PC-3 (cell line): ENCODE results near the gene DPPA2. TPM values are rescaled to one million over a fixed set of nuclear protein-coding genes. Genes with fewer than 3 reads are reported as not detected.

Experiments
- ATAC-seq: fragments of 200-7000 bp; cut with Tn5 transposase; 2 replicates; pipeline ENCODE4 v1.9.1; 2020; ENCODE audit warnings: mild to moderate bottlenecking, moderate library complexity
- BruUV-seq: library from RNA; stranded (reverse); fragments of 400-500 nt; replicated peaks from 2 replicates; lab custom pipeline; 2021; lab: Mats Ljungman, UMichigan
- CTCF ChIA-PET: fragments of 300-600 bp; sonication (Branson Sonifier 250); formaldehyde crosslinking; loops from one replicate; lab custom pipeline; 2022; ENCODE audit warnings: antibody characterized with exemption; lab: Charles Lee
- POLR2A ChIA-PET: fragments of 300-600 bp; sonication (Branson Sonifier 250); formaldehyde crosslinking; loops from one replicate; lab custom pipeline; 2022; ENCODE audit warnings: antibody characterized with exemption; ENCODE audit not compliant: unreplicated experiment; lab: Charles Lee
- DNase-seq: peaks from one replicate; pipeline ENCODE4 v3.0.0-alpha.2; 2015
- H2AFZ ChIP-seq: fragments of 300-600 bp; sonication (generic); 2 replicates; pipeline ENCODE4 v1.6.0; 2016; ENCODE audit warnings: antibody characterized with exemption, low read length
- H3F3A ChIP-seq: fragments of 300-600 bp; sonication (generic); one replicate; pipeline ENCODE4 v1.6.0; 2017; ENCODE audit warnings: antibody characterized with exemption, low read length, control low read depth, mild to moderate bottlenecking; ENCODE audit not compliant: unreplicated experiment
- H3K27ac ChIP-seq: fragments of 300-600 bp; sonication (generic); 2 replicates; pipeline ENCODE4 v1.5.1; 2016; ENCODE audit warnings: mild to moderate bottlenecking, low read length
- H3K27me3 ChIP-seq: fragments of 300-600 bp; sonication (generic); 2 replicates; pipeline ENCODE4 v1.6.1; 2016; ENCODE audit warnings: low read length, mixed read lengths
- H3K36me3 ChIP-seq: fragments of 300-600 bp; sonication (generic); 2 replicates; pipeline ENCODE4 v1.6.1; 2016; ENCODE audit warnings: low read depth, mixed run types, low read length, mixed read lengths
- H3K4me1 ChIP-seq: fragments of 300-600 bp; sonication (generic); 2 replicates; pipeline ENCODE4 v1.5.1; 2016; ENCODE audit warnings: low read length; ENCODE audit not compliant: insufficient read depth
- H3K4me2 ChIP-seq: fragments of 300-600 bp; sonication (generic); 2 replicates; pipeline ENCODE4 v1.6.0; 2016; ENCODE audit warnings: low read length
- H3K4me3 ChIP-seq: fragments of 300-600 bp; sonication (generic); 2 replicates; pipeline ENCODE4 v1.5.1; 2016; ENCODE audit warnings: mild to moderate bottlenecking, low read length, mixed read lengths
- H3K79me2 ChIP-seq: fragments of 300-600 bp; sonication (generic); 2 replicates; pipeline ENCODE4 v1.6.1; 2017; ENCODE audit warnings: low read length, mixed read lengths
- H3K9ac ChIP-seq: fragments of 300-600 bp; sonication (generic); 2 replicates; pipeline ENCODE4 v1.6.0; 2016; ENCODE audit warnings: mild to moderate bottlenecking, low read length
- H3K9me2 ChIP-seq: fragments of 300-600 bp; sonication (generic); replicated peaks from 2 replicates; pipeline ENCODE4 v1.6.1; 2016; ENCODE audit warnings: mixed run types, low read length, mixed read lengths
- H3K9me3 ChIP-seq: fragments of 300-600 bp; sonication (generic); 2 replicates; pipeline ENCODE4 v1.6.1; 2016; ENCODE audit warnings: low read length, mixed read lengths
- H4K20me1 ChIP-seq: fragments of 300-600 bp; sonication (generic); 2 replicates; pipeline ENCODE4 v1.6.1; 2016; ENCODE audit warnings: low read length, mixed read lengths
- EZH2 ChIP-seq: fragments of 300-600 bp; sonication (generic); IDR thresholded peaks from one replicate; pipeline ENCODE4 v1.6.1; 2017; ENCODE audit warnings: antibody characterized with exemption, mild to moderate bottlenecking, low read length; ENCODE audit not compliant: unreplicated experiment
- EZH2phosphoT487 ChIP-seq: fragments of 300-600 bp; sonication (generic); IDR thresholded peaks from 2 replicates; pipeline ENCODE4 v1.6.1; 2018; ENCODE audit warnings: mild to moderate bottlenecking, antibody characterized with exemption, low read length, borderline replicate concordance
- intact Hi-C: fragments of 100-400 bp; cut with micrococcal nuclease; formaldehyde crosslinking; loops from 2 replicates; pipeline ENCODE4 v1.9.0; 2023
- total RNA-seq: library from RNA; depleted of rRNA; stranded (reverse); fragments of >200 nt; gene quantifications from 2 replicates; pipeline ENCODE4 v1.2.3, GENCODE V29; 2014
- TF ChIP-seq, protein P1 (sequence below): fragments of 300-600 bp; sonication (generic); conservative IDR thresholded peaks from 2 replicates; pipeline ENCODE4 v1.5.1; 2017; ENCODE audit warnings: antibody characterized with exemption, low read depth, mild to moderate bottlenecking, low read length

The DPPA2 gene
- total RNA-seq, 1 experiment from 2014 or later: not detected

DNA sequence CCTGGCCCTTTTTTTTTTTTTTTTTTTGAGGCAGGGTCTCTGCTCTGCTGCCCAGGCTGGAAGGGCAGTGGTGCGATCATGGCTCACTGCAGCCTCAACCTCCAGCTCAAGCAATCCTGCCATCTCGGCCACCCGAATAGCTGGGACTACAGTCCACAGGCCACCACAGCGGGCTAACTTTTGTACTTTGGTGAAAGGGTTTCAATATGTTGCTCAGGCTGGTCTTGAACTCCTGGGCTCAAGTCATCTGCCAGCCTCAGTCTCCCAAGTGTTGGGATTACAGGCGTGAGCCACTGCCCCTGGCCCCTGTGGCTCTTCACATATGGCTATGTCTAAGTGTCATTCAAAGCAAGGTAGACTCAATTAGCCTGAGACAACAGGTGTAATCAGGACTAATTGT, 8.8 kb upstream of the DPPA2 start:
- Histone ChIP-seq H3K9me3 (no peaks in the 10 kb centered on the region), H3K4me2 (no peak overlapping the region), H2AFZ (no peak overlapping the region), H3K27ac (no peak overlapping the region), H3K9ac (no peak overlapping the region), H3K79me2 (no peaks in the 10 kb centered on the region), H3F3A (no peaks in the 10 kb centered on the region), H3K4me3 (no peak overlapping the region), H3K4me1 (no peaks in the 10 kb centered on the region), H3K36me3 (no peaks in the 10 kb centered on the region), H3K9me2 (no peaks in the 10 kb centered on the region), H4K20me1 (no peaks in the 10 kb centered on the region), H3K27me3 (peaks cover 42% of the 10 kb centered on the region)
- TF ChIP-seq, protein P1, sequence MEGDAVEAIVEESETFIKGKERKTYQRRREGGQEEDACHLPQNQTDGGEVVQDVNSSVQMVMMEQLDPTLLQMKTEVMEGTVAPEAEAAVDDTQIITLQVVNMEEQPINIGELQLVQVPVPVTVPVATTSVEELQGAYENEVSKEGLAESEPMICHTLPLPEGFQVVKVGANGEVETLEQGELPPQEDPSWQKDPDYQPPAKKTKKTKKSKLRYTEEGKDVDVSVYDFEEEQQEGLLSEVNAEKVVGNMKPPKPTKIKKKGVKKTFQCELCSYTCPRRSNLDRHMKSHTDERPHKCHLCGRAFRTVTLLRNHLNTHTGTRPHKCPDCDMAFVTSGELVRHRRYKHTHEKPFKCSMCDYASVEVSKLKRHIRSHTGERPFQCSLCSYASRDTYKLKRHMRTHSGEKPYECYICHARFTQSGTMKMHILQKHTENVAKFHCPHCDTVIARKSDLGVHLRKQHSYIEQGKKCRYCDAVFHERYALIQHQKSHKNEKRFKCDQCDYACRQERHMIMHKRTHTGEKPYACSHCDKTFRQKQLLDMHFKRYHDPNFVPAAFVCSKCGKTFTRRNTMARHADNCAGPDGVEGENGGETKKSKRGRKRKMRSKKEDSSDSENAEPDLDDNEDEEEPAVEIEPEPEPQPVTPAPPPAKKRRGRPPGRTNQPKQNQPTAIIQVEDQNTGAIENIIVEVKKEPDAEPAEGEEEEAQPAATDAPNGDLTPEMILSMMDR: no peak
- TF ChIP-seq EZH2phosphoT487: no peak
- no peak for TF ChIP-seq EZH2
- no TSS peak for BruUV-seq
- ATAC-seq (no peak), DNase-seq (no peak)
- ChIA-PET POLR2A (no interaction called here), CTCF (no interaction called here)
- intact Hi-C loops: no loop called here

GRCh38 chr3:109313061-109313460, 3.3 kb downstream of the DPPA2 start:
- H3K27ac ChIP-seq: no peak overlapping the region
- no peak overlapping the region for H3K9ac ChIP-seq
- H3K9me3 ChIP-seq: no peaks in the 10 kb centered on the region
- no peak overlapping the region for H3K4me3 ChIP-seq
- H3K4me2 ChIP-seq: no peak overlapping the region
- peaks cover 11% of the 10 kb centered on the region; the same call in 1 of the 2 replicates for H3K27me3 ChIP-seq
- no peaks in the 10 kb centered on the region for H3F3A ChIP-seq
- no peaks in the 10 kb centered on the region for H3K36me3 ChIP-seq
- ATAC-seq (no peak), DNase-seq (no peak)
- TF ChIP-seq EZH2phosphoT487: no peak
- TF ChIP-seq, protein P1: no peak
- no peak for TF ChIP-seq EZH2
- no peaks in the 10 kb centered on the region for H3K9me2 ChIP-seq
- ChIA-PET POLR2A (no interaction called here), CTCF (no interaction called here)
- H4K20me1 ChIP-seq: no peaks in the 10 kb centered on the region
- no peaks in the 10 kb centered on the region for H3K4me1 ChIP-seq
- no TSS peak for BruUV-seq
- intact Hi-C loops: no loop called here
- H3K79me2 ChIP-seq: no peaks in the 10 kb centered on the region
- H2AFZ ChIP-seq: no peak overlapping the region

GRCh38 chr3:109297496-109297895, 18.8 kb downstream of the DPPA2 start:
- no TSS peak for BruUV-seq
- DNase-seq (no peak), ATAC-seq (no peak)
- POLR2A ChIA-PET: no interaction called here
- no peaks in the 10 kb centered on the region for H3K9me3 ChIP-seq
- no peaks in the 10 kb centered on the region for H4K20me1 ChIP-seq
- peaks cover 22% of the 10 kb centered on the region; the same call in 1 of the 2 replicates for H3K27me3 ChIP-seq
- H3K9ac ChIP-seq: no peak overlapping the region
- intact Hi-C loops: no loop called here
- no peaks in the 10 kb centered on the region for H3F3A ChIP-seq
- H3K27ac ChIP-seq: no peak overlapping the region
- no peaks in the 10 kb centered on the region for H3K9me2 ChIP-seq
- no peak overlapping the region for H3K4me2 ChIP-seq
- H2AFZ ChIP-seq: no peak overlapping the region
- no peaks in the 10 kb centered on the region for H3K4me1 ChIP-seq
- no peak overlapping the region for H3K4me3 ChIP-seq
- H3K36me3 ChIP-seq: no peaks in the 10 kb centered on the region
- H3K79me2 ChIP-seq: no peaks in the 10 kb centered on the region
- CTCF ChIA-PET: no interaction called here
- TF ChIP-seq EZH2: no peak
- no peak for TF ChIP-seq EZH2phosphoT487
- TF ChIP-seq, protein P1: no peak
